ENCODE results near the gene SORBS1. TPM values are rescaled to one million over a fixed set of nuclear protein-coding genes. Genes with fewer than 3 reads are reported as not detected.
A peak's percentile ranks its signal among the peaks of the same experiment; 100 is the strongest.

The SORBS1 gene
- total and polyA plus RNA-seq, 2 experiments from 2014 or later: 17.0 to 40.2 TPM

GRCh38 chr10:95309958-95310357 lies 251.2 kb downstream of the SORBS1 start:
- Histone ChIP-seq H3K4me3 (no peak overlapping the region), H3K9me3 (ENCODE audit: low read depth) (no peaks in the 10 kb centered on the region), H3K9me2 (replicated peaks; ENCODE audit: insufficient read depth) (no peaks in the 10 kb centered on the region), H3K4me1 (ENCODE audit: insufficient read depth) (peaks cover 27% of the 10 kb centered on the region), H3K79me2 (no peaks in the 10 kb centered on the region), H3K27ac (no peak overlapping the region), H3K27me3 (no peaks in the 10 kb centered on the region), H3K4me2 (no peak overlapping the region), H3K36me3 (replicated peaks; ENCODE audit: insufficient read depth, low read depth) (no peaks in the 10 kb centered on the region), H2AFZ (no peak overlapping the region), H4K20me1 (ENCODE audit: insufficient read depth, poor library complexity, severe bottlenecking) (no peaks in the 10 kb centered on the region)
- no peak for DNase-seq (ENCODE audit: low spot score)
- 82% methylated on average over 1 of the region's 1 CpG for WGBS (ENCODE audit: low lambda C conversion rate, missing lambda C conversion rate)
- TF ChIP-seq EZH2 (IDR thresholded peaks at IDR 0.05; ENCODE audit: borderline replicate concordance): no peak
- no peak for TF ChIP-seq CTCF (IDR thresholded peaks at IDR 0.05; ENCODE audit: poor library complexity)
- no peak for TF ChIP-seq EZH2phosphoT487 (IDR thresholded peaks at IDR 0.05; ENCODE audit: low read depth, severe bottlenecking, unreplicated experiment)

GRCh38 chr10:95308389-95309302 lies 252.5 kb downstream of the SORBS1 start:
- Histone ChIP-seq H3K4me1 (ENCODE audit: insufficient read depth) (peaks cover 27% of the 10 kb centered on the region), H3K36me3 (replicated peaks; ENCODE audit: insufficient read depth, low read depth) (no peaks in the 10 kb centered on the region), H3K4me3 (no peak overlapping the region), H3K4me2 (no peak overlapping the region), H2AFZ (no peak overlapping the region), H3K9me3 (ENCODE audit: low read depth) (no peaks in the 10 kb centered on the region), H3K79me2 (no peaks in the 10 kb centered on the region), H3K9me2 (replicated peaks; ENCODE audit: insufficient read depth) (no peaks in the 10 kb centered on the region), H3K27me3 (no peaks in the 10 kb centered on the region), H4K20me1 (ENCODE audit: insufficient read depth, poor library complexity, severe bottlenecking) (no peaks in the 10 kb centered on the region), H3K27ac (peak overlapping the region; percentile 73)
- TF ChIP-seq EZH2 (IDR thresholded peaks at IDR 0.05; ENCODE audit: borderline replicate concordance): no peak
- no peak for TF ChIP-seq EZH2phosphoT487 (IDR thresholded peaks at IDR 0.05; ENCODE audit: low read depth, severe bottlenecking, unreplicated experiment)
- no peak for TF ChIP-seq CTCF (IDR thresholded peaks at IDR 0.05; ENCODE audit: poor library complexity)
- 44% methylated on average over 8 of the region's 8 CpGs for WGBS (ENCODE audit: low lambda C conversion rate, missing lambda C conversion rate)
- DNase-seq (ENCODE audit: low spot score): peak; percentile 63

- TF ChIP-seq CTCF (IDR thresholded peaks at IDR 0.05; ENCODE audit: poor library complexity) (no peak), EZH2phosphoT487 (IDR thresholded peaks at IDR 0.05; ENCODE audit: low read depth, severe bottlenecking, unreplicated experiment) (no peak), EZH2 (IDR thresholded peaks at IDR 0.05; ENCODE audit: borderline replicate concordance) (no peak)
- Histone ChIP-seq H3K79me2 (no peaks in the 10 kb centered on the region), H2AFZ (no peak overlapping the region), H3K4me1 (ENCODE audit: insufficient read depth) (peaks cover 27% of the 10 kb centered on the region), H3K9me3 (ENCODE audit: low read depth) (no peaks in the 10 kb centered on the region), H3K36me3 (replicated peaks; ENCODE audit: insufficient read depth, low read depth) (no peaks in the 10 kb centered on the region), H3K27me3 (no peaks in the 10 kb centered on the region), H3K9me2 (replicated peaks; ENCODE audit: insufficient read depth) (no peaks in the 10 kb centered on the region), H3K4me3 (no peak overlapping the region), H3K27ac (no peak overlapping the region), H3K4me2 (no peak overlapping the region), H4K20me1 (ENCODE audit: insufficient read depth, poor library complexity, severe bottlenecking) (no peaks in the 10 kb centered on the region)
- 73% methylated on average over 1 of the region's 1 CpG for WGBS (ENCODE audit: low lambda C conversion rate, missing lambda C conversion rate)
- DNase-seq (ENCODE audit: low spot score): no peak
These were observed 254.3 kb downstream of the SORBS1 start for GRCh38 chr10:95306851-95307250.

Data from hepatocyte (in vitro differentiated cells).